Stimulated activated CD4-positive, alpha-beta T cell treated with anti-CD3 and anti-CD28 coated beads, Interleukin-15, amount 100 ng/mL, for 1 hour (primary cell): Measurements from ENCODE around the gene ENAM.
A peak's percentile ranks its signal among the peaks of the same experiment; 100 is the strongest.
"Not testable (repeated sequence)": the region's sequence is repeated elsewhere in the genome, so short reads cannot be mapped to it uniquely, and the experiment has no call there.

Source experiments
- DNase-seq, 2 donors: peaks; one replicate each; pipeline ENCODE4 v3.0.0-alpha.2; 2020; ENCODE audit warnings: low read depth in 1 of 2, low spot score in 1 of 2

Gene ENAM

GRCh38 chr4:70674731-70675130, 46.2 kb downstream of the ENAM start:
- DNase-seq: no peak

DNA sequence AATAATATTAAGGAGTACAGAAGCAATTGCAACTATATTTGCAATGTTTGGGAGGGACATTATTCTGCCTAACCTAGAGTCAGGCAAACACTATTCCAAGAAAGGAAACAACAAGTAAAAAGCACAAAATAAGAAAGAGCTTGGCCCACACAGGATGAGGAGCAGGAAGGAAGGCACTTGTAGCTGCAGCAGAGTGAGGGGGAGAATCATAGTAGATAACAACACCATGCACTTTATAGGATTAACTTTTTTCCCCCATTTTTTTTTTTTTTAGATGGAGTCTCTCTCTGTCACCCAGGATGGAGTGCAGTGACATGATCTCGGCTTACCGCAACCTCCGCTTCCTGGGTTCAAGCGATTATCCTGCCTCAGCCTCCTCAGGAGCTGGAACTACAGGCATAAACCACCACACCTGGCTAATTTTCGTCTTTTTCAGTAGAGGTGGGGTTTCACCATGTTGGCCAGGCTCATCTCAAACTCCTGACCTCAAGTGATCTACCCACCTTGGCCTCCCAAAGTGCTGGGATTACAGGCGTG, 48.1 kb downstream of the ENAM start:
- DNase-seq: no peak

GRCh38 chr4:70678383-70678999, 49.9 kb downstream of the ENAM start:
- no peak for DNase-seq

GRCh38 chr4:70680934-70681333, 52.4 kb downstream of the ENAM start:
- DNase-seq: no peak

DNA sequence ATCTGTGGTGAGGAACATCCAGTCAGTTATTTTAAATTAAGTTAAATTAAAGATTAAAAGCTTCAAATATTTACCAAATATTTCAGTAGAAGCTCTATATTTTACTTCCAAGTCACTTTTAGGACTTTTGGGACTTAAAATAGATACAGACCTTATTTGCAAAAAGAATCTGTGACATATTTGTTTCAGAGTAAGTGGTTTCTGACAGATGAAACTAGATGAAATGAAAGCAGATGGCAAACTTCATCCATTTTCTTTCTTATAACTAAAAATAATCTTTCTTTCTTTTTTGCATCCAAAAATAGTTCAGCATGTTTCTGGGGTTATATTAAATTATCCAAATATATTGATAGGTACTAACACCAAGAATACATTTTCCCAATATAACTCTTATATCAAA, 53.2 kb downstream of the ENAM start:
- DNase-seq: no peak

DNA sequence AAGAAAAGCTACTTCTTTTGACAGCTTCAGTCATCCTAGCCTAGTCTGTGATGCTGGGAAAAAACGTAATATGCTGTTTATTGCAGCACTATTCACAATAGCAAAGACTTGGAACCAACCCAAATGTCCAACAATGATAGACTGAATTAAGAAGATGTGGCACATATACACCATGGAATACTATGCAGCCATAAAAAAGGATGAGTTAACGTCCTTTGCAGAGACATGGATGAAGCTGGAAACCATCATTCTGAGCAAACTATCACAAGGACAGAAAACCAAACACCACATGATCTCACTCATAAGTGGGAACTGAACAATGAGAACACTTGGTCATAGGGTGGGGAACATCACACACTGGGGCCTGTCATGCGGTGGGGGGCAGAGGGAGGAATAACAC, 53.6 kb downstream of the ENAM start:
- DNase-seq: not testable (repeated sequence)

GRCh38 chr4:70687392-70687791, 58.8 kb downstream of the ENAM start:
- no peak for DNase-seq

DNA sequence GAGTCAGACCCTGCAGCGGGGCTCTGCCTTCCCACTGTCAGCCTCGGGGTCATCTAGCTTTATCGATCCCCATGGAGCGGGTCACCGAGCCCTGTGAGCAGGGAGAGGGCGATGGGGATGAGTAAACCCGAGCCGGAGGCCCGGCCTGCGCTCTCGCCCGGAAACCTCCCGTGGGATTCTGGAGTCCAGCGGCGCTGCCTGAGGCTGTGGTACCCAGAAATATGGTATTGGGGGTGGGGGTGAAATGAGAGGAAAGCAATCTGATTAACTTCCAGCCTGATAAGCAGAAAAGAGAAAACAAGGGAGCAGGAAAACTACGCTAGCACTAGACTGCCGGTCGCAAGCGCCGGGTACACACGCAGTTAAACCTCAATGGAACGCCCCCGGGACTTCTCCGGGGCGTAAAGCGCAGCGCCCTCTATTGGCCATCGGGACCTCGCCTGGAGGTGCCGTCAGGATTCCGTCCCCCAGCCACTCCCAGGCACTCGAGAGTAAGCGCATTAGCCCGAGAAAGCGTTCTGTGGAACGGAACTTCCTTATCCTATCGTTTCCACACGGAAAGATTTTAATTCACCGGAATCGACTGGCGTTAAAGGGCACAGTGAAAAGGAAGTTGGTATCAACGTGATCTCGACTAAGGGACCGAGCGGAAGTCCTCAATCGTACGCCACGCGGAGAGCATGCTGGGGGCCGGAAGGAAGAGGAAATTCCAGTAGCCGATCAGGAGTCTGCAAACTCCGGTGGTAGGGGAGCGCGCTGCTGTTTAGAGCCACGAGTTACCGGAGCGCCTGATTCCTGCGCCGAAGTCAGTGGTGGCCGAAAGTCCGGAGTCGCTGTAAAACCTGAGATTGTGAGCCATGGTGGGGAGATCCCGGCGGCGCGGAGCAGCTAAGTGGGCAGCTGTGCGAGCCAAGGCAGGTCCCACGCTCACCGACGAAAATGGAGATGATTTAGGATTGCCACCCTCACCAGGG, 59.6 kb downstream of the ENAM start, which contains the start of gene UTP3:
TSS of gene UTP3 (plus strand) at position 712 of the 974 bp plus-strand sequence. CDS start at position 858, 146 bp downstream.
- DNase-seq: peak; percentile 87 to 91

- no peak for DNase-seq
These were observed 60.3 kb downstream of the ENAM start for GRCh38 chr4:70688795-70689231.

DNA sequence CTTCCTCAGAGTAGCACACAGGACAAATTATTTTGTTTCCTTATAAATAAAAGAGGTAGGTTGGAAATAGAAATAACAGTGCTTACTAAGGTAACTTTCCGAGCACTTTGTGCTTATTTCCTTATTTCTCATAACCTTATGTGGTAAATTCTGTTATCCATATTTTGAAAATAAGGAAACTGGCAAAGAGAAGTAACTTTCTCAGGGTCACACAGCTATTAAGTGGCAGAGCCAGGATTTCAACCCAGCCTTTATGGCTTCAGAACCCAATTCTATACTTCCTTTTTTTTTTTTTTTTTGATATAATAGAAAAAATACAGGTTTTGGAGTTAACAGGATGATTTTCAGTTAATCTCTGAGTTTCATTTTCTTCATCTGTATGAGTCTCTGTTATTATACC, 63.1 kb downstream of the ENAM start:
- no peak for DNase-seq

DNA sequence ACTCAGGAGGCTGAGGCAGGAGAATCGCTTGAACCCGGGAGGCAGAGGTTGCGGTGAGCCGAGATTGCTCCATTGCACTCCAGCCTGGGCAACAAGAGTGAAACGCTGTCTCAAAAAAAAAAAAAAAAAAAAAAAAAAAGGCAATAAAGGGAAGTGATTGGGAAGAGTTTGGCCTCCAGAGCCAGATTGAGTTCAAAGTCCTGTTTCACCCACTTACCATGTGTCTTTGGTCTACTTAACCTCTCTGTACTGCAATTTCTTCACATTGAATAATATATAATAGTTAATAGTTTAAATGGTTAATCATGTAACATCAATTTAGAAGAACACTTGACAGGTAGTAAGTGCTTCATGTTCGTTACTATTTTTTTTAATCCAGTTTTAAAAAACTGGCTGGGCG, 66.1 kb downstream of the ENAM start:
- DNase-seq: not testable (repeated sequence)
